Fibroblast of pulmonary artery (primary cell): Measurements from ENCODE around the gene SHCBP1L.

Experiments
- DNase-seq: peaks from one replicate; pipeline ENCODE4 v3.0.0-alpha.2; 2010; ENCODE audit warnings: low read depth
- H3K4me3 ChIP-seq: replicated peaks from 2 replicates; pipeline ENCODE4 v1.5.1; 2011; ENCODE audit warnings: low read depth, mild to moderate bottlenecking, control low read depth, low read length, moderate library complexity
- TF ChIP-seq, protein P1 (sequence below): IDR thresholded peaks from 2 replicates; pipeline ENCODE4 v1.5.1; 2011; ENCODE audit warnings: mild to moderate bottlenecking, control low read depth, low read length, inconsistent platforms; ENCODE audit errors: missing control alignments

The SHCBP1L gene

DNA sequence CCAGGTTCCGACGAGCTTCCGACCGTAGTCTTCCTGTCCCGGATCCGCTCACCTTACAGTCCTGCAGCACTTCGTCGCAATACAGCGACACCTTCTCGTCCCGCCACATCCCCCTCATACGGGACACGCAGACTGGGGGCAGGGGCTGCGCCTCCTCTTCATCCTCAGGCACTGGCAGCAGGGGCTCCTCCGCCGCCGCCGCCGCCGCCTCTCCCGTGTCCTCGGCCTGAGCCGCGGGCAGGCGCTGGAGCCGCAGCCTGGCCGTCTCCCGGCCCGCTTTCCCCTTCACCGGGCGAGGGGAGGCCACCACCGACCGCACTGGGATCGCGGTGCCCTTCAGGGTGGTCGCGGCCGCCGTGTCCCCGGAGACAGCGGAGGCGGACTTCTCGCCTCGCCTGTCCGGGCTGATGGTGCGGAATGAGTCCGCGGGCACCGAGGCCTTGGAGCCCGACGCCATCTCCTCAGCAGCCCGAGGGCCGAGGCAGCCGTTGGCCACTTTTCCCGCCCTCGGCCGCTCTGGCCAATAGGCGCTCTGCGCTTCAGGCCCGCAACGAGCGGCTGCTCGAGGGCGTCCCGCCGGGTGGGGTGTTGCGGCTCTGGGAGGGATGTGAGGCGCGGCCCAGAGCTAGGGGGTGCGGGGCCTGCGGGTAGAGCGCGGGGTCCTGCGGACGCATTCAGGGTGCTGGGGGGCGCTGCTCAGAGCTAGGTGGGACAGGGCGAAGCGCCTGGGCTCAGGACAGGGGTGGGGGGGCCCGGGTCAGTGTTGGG is at the start of gene SHCBP1L:
Gene SHCBP1L, minus strand, starts transcription at position 490 of the 768 bp plus-strand sequence. Its CDS starts 33 bp downstream, at position 457.
- TF ChIP-seq, protein P1, sequence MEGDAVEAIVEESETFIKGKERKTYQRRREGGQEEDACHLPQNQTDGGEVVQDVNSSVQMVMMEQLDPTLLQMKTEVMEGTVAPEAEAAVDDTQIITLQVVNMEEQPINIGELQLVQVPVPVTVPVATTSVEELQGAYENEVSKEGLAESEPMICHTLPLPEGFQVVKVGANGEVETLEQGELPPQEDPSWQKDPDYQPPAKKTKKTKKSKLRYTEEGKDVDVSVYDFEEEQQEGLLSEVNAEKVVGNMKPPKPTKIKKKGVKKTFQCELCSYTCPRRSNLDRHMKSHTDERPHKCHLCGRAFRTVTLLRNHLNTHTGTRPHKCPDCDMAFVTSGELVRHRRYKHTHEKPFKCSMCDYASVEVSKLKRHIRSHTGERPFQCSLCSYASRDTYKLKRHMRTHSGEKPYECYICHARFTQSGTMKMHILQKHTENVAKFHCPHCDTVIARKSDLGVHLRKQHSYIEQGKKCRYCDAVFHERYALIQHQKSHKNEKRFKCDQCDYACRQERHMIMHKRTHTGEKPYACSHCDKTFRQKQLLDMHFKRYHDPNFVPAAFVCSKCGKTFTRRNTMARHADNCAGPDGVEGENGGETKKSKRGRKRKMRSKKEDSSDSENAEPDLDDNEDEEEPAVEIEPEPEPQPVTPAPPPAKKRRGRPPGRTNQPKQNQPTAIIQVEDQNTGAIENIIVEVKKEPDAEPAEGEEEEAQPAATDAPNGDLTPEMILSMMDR = no peak
- no peak for DNase-seq
- no peak within 1 kb of the TSS for H3K4me3 ChIP-seq

DNA sequence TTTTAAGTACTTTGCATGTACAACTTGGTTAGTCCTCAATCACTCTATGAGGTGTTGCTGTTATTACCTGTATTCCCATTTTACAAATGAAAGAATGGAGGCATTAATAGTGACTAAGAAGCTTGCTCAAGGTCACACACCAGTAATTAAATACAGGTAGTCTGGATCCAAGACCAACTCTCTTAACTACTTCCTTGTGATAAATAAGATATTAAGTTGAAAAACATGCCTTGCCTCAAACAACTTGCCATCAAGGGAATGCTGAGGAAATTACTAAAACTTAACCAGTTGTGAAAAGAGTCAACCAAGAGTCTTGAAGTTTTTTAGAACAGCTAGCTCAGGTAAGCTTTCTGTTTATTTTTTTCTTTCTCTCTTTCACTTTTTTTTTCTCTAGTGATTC is 49.3 kb upstream of the SHCBP1L start:
- no peak overlapping the region for H3K4me3 ChIP-seq
- TF ChIP-seq, protein P1 = no peak
- DNase-seq = no peak

DNA sequence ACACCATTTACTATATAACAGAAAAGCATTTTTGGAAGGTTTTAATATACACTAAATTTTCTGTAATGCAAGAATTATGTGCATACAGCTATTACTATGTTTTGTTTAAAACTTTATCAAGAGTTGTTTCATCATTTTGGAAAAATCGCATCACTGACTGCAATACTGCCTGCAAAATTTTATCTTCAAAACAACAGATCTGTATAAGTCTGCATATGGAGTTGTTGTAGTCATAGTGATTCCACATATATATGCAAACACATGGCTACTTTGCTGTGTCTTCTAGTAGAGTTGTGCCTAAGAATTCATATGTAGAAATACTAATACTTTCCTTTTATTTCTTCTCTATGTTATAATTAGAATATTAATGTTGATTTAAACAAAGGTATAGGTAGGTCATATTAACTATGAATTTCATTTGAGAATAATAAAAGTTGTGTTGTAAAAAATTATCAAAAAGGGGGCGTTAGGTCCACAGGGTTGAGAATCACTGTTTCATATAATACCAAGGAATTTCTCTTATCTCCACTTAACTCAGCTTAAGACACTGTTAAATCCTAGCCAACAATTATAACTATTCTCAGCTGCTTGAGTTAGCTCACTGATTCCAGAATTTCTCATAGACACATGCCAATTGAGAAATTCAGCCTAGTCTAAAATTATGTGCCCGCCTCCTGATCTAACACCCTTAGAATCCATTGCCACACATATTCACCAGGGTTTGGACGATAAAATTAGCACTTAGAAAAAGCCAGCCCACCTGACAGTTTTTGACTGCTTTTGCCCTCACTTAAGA is 47.4 kb upstream of the SHCBP1L start:
- DNase-seq = peak; percentile 51
- TF ChIP-seq, protein P1 = no peak
- H3K4me3 ChIP-seq = no peak overlapping the region

DNA sequence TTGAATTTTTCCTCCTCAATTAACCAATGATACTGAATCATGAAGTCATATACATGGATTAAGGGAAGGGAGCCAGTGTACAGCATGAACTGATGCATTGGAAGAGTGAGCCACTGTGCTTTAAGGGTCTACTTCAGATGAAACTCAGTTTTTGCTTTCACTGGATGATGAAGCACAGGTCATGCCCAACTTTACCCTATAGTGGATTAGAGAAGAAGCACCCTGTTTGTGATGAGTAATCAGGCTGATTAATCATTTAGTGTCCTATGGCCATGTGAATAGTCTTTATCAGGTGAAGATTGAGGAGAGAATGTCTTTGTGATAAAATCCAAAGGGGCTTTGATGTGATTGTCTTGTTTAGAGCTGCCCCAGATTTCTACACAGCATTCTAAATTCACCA is 45.5 kb upstream of the SHCBP1L start:
- no peak for DNase-seq
- H3K4me3 ChIP-seq = no peak overlapping the region
- TF ChIP-seq, protein P1 = no peak

DNA sequence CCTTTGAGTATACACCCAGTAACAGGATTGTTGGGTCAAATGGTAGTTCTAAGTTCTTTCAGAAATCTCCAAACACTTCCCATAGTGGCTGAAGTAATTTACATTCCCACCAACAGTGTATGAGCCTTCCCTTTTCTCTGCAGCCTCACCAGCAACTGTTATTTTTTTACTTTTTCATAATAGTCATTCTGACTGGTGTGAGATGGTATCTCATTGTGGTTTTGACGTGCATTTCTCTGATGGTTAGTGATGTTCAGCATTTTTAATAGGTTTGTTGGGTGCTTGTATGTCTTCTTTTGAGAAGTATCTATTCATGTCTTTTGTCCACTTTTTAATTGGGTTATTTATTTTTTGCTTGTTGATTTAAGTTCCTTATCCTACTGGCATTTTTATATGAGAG is 43.9 kb upstream of the SHCBP1L start:
- no peak overlapping the region for H3K4me3 ChIP-seq
- DNase-seq = no peak
- TF ChIP-seq, protein P1 = no peak

DNA sequence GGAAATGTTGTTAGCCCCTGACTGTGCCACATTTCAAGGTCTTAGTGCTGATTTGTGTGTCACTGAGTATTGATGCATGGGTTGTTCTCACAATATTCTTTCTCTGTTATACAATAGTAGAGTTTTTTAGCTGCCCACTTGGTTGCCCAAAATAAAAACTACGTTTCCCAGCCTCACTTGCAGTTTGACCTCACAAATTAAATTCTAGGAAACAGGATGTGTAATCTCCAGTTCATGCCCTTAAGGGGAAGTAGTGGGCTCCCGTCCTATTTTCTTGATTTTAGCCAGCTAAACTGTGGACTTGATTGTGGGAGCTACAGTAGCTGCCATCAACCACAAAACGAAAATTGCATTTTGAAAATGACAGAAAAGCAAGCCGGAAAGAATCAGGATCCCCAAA is 42.9 kb upstream of the SHCBP1L start:
- TF ChIP-seq, protein P1 = no peak
- no peak overlapping the region for H3K4me3 ChIP-seq
- DNase-seq = no peak
